ENCODE measurements around the gene LRPAP1.
"Not testable (repeated sequence)": the region's sequence is repeated elsewhere in the genome, so short reads cannot be mapped to it uniquely, and the experiment has no call there.

LRPAP1 gene

DNA sequence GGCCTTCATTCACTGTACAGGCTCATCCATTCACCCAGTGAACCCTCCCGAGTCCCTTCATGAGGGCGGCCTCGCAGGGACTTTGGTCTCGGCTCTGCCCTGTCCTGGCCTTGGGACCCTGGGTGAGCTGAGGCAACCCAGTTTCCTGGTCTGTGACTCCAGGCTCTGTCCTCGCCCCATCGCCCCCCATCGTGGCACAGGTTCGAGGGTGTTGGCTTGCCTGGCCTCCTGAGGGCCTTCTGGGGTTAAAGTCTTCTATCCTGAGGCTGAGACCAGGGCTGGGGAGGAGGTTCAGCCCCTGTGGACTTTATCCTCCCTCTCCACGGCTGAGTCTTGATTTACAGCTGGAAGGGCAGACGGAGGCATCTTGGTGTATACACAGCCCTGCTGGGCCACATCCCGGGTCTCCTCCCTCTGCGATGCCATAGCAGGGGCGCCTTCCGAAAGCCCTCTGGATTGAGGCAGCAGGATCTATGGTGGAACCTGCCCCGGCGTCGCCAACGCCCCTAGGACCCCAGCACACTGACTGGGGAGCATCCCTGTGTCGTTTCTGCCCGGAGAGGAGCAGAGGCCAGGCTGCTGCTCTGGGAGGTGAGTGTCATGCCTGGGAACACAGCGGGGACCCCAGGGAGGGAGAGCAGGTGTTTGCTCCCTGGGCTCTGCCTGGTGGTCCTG is 44.4 kb upstream of the LRPAP1 start:
- H3K27me3 ChIP-seq (replicated peaks in 2 of 5; ENCODE audit: control insufficient read depth in 4 of 5, insufficient read depth in 5 of 5, low read length in 4 of 5) = peaks cover 0 to 12% (median 0%) of the 10 kb centered on the region in 5 experiments
- POLR2A ChIA-PET; H3K4me1 ChIP-seq (ENCODE audit: control extremely low read depth in 1 of 4, control insufficient read depth in 4 of 4, insufficient read depth in 4 of 4, low read length in 3 of 4); DNase-seq; CTCF ChIA-PET; H3K27ac ChIP-seq (ENCODE audit: insufficient read depth in 1 of 2, low read depth in 1 of 2, low read length in 2 of 2, poor library complexity in 1 of 2, severe bottlenecking in 2 of 2); H3K9me3 ChIP-seq (ENCODE audit: control extremely low read depth in 1 of 5, control insufficient read depth in 4 of 5, insufficient read depth in 2 of 5, low read depth in 1 of 5, low read length in 4 of 5); H3K4me3 ChIP-seq (ENCODE audit: control insufficient read depth in 1 of 7, extremely low read depth in 1 of 7, insufficient read depth in 4 of 7, low read depth in 2 of 7, low read length in 6 of 7); H3K36me3 ChIP-seq (ENCODE audit: control insufficient read depth in 4 of 4, insufficient read depth in 4 of 4, low read length in 3 of 4): not testable (repeated sequence)
- WGBS (ENCODE audit: insufficient coverage) = 88% methylated on average over 19 of the region's 21 CpGs

GRCh38 chr4:3575426-3576369 is 43.5 kb upstream of the LRPAP1 start:
- POLR2A ChIA-PET; H3K36me3 ChIP-seq (ENCODE audit: control insufficient read depth in 4 of 4, insufficient read depth in 4 of 4, low read length in 3 of 4); H3K4me1 ChIP-seq (ENCODE audit: control extremely low read depth in 1 of 4, control insufficient read depth in 4 of 4, insufficient read depth in 4 of 4, low read length in 3 of 4); CTCF ChIA-PET; DNase-seq; H3K4me3 ChIP-seq (ENCODE audit: control insufficient read depth in 1 of 7, extremely low read depth in 1 of 7, insufficient read depth in 4 of 7, low read depth in 2 of 7, low read length in 6 of 7); H3K27ac ChIP-seq (ENCODE audit: insufficient read depth in 1 of 2, low read depth in 1 of 2, low read length in 2 of 2, poor library complexity in 1 of 2, severe bottlenecking in 2 of 2); H3K9me3 ChIP-seq (ENCODE audit: control extremely low read depth in 1 of 5, control insufficient read depth in 4 of 5, insufficient read depth in 2 of 5, low read depth in 1 of 5, low read length in 4 of 5): not testable (repeated sequence)
- 91% methylated on average over 13 of the region's 19 CpGs for WGBS (ENCODE audit: insufficient coverage)
- H3K27me3 ChIP-seq (replicated peaks in 2 of 5; ENCODE audit: control insufficient read depth in 4 of 5, insufficient read depth in 5 of 5, low read length in 4 of 5) = peaks cover 0 to 12% (median 0%) of the 10 kb centered on the region in 5 experiments

- H3K9me3 ChIP-seq (ENCODE audit: control extremely low read depth in 1 of 5, control insufficient read depth in 4 of 5, insufficient read depth in 2 of 5, low read depth in 1 of 5, low read length in 4 of 5); CTCF ChIA-PET; DNase-seq; POLR2A ChIA-PET; H3K4me3 ChIP-seq (ENCODE audit: control insufficient read depth in 1 of 7, extremely low read depth in 1 of 7, insufficient read depth in 4 of 7, low read depth in 2 of 7, low read length in 6 of 7); H3K36me3 ChIP-seq (ENCODE audit: control insufficient read depth in 4 of 4, insufficient read depth in 4 of 4, low read length in 3 of 4); H3K4me1 ChIP-seq (ENCODE audit: control extremely low read depth in 1 of 4, control insufficient read depth in 4 of 4, insufficient read depth in 4 of 4, low read length in 3 of 4); H3K27ac ChIP-seq (ENCODE audit: insufficient read depth in 1 of 2, low read depth in 1 of 2, low read length in 2 of 2, poor library complexity in 1 of 2, severe bottlenecking in 2 of 2): not testable (repeated sequence)
- peaks cover 0 to 12% (median 0%) of the 10 kb centered on the region in 5 experiments for H3K27me3 ChIP-seq (replicated peaks in 2 of 5; ENCODE audit: control insufficient read depth in 4 of 5, insufficient read depth in 5 of 5, low read length in 4 of 5)
- WGBS (ENCODE audit: insufficient coverage) = 80% methylated on average over 6 of the region's 9 CpGs
These were observed 42.6 kb upstream of the LRPAP1 start for GRCh38 chr4:3574865-3575264.

GRCh38 chr4:3574346-3574745 is 42.1 kb upstream of the LRPAP1 start:
- POLR2A ChIA-PET; H3K4me3 ChIP-seq (ENCODE audit: control insufficient read depth in 1 of 7, extremely low read depth in 1 of 7, insufficient read depth in 4 of 7, low read depth in 2 of 7, low read length in 6 of 7); H3K4me1 ChIP-seq (ENCODE audit: control extremely low read depth in 1 of 4, control insufficient read depth in 4 of 4, insufficient read depth in 4 of 4, low read length in 3 of 4); CTCF ChIA-PET; H3K9me3 ChIP-seq (ENCODE audit: control extremely low read depth in 1 of 5, control insufficient read depth in 4 of 5, insufficient read depth in 2 of 5, low read depth in 1 of 5, low read length in 4 of 5); DNase-seq; H3K27ac ChIP-seq (ENCODE audit: insufficient read depth in 1 of 2, low read depth in 1 of 2, low read length in 2 of 2, poor library complexity in 1 of 2, severe bottlenecking in 2 of 2); H3K36me3 ChIP-seq (ENCODE audit: control insufficient read depth in 4 of 4, insufficient read depth in 4 of 4, low read length in 3 of 4): not testable (repeated sequence)
- WGBS (ENCODE audit: insufficient coverage) = 92% methylated on average over 20 of the region's 20 CpGs
- H3K27me3 ChIP-seq (replicated peaks in 2 of 5; ENCODE audit: control insufficient read depth in 4 of 5, insufficient read depth in 5 of 5, low read length in 4 of 5) = peaks cover 0 to 12% (median 0%) of the 10 kb centered on the region in 5 experiments

DNA sequence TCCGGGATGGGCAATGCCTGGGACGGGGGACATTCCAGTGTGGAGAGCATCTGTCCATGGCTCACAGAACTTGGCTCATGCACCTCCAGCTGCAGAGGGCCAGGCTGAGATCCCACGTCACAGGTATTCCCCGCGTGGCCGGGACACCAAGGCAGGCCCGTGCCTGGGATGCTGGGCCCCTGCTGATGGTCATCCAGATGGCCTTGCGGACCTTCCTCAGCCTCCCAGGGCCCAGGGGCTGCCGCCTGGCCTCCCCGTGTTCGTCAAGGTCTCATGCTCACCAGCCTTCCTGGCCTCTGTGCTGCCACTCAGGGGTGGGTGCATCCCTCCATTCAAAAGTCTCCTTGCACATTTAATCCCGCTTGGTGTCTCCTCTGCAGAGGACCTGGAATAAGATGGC is 40.9 kb upstream of the LRPAP1 start:
- 89% methylated on average over 11 of the region's 12 CpGs for WGBS (ENCODE audit: insufficient coverage)
- no peak overlapping the region for H3K4me3 ChIP-seq (ENCODE audit: control insufficient read depth in 1 of 7, extremely low read depth in 1 of 7, insufficient read depth in 4 of 7, low read depth in 2 of 7, low read length in 6 of 7)
- DNase-seq = no peak

GRCh38 chr4:3572363-3572762 is 40.1 kb upstream of the LRPAP1 start:
- ChIA-PET POLR2A (no interaction called here), CTCF (no interaction called here)
- H3K27ac ChIP-seq (ENCODE audit: insufficient read depth in 1 of 2, low read depth in 1 of 2, low read length in 2 of 2, poor library complexity in 1 of 2, severe bottlenecking in 2 of 2) = no peak overlapping the region
- DNase-seq = no peak
- H3K27me3 ChIP-seq (replicated peaks in 2 of 5; ENCODE audit: control insufficient read depth in 4 of 5, insufficient read depth in 5 of 5, low read length in 4 of 5) = peaks cover 0 to 12% (median 0%) of the 10 kb centered on the region in 5 experiments
- H3K9me3 ChIP-seq (ENCODE audit: control extremely low read depth in 1 of 5, control insufficient read depth in 4 of 5, insufficient read depth in 2 of 5, low read depth in 1 of 5, low read length in 4 of 5) = no peaks in the 10 kb centered on the region
- H3K36me3 ChIP-seq (ENCODE audit: control insufficient read depth in 4 of 4, insufficient read depth in 4 of 4, low read length in 3 of 4) = no peaks in the 10 kb centered on the region
- no peak overlapping the region for H3K4me3 ChIP-seq (ENCODE audit: control insufficient read depth in 1 of 7, extremely low read depth in 1 of 7, insufficient read depth in 4 of 7, low read depth in 2 of 7, low read length in 6 of 7)
- WGBS (ENCODE audit: insufficient coverage) = 56% methylated on average over 12 of the region's 13 CpGs
- H3K4me1 ChIP-seq (ENCODE audit: control extremely low read depth in 1 of 4, control insufficient read depth in 4 of 4, insufficient read depth in 4 of 4, low read length in 3 of 4) = no peaks in the 10 kb centered on the region

More for the DNA sequence above, 40.9 kb upstream of the LRPAP1 start:
- Histone ChIP-seq H3K36me3 (ENCODE audit: control insufficient read depth in 4 of 4, insufficient read depth in 4 of 4, low read length in 3 of 4) (no peaks in the 10 kb centered on the region), H3K4me1 (ENCODE audit: control extremely low read depth in 1 of 4, control insufficient read depth in 4 of 4, insufficient read depth in 4 of 4, low read length in 3 of 4) (no peaks in the 10 kb centered on the region), H3K9me3 (ENCODE audit: control extremely low read depth in 1 of 5, control insufficient read depth in 4 of 5, insufficient read depth in 2 of 5, low read depth in 1 of 5, low read length in 4 of 5) (no peaks in the 10 kb centered on the region), H3K27ac (ENCODE audit: insufficient read depth in 1 of 2, low read depth in 1 of 2, low read length in 2 of 2, poor library complexity in 1 of 2, severe bottlenecking in 2 of 2) (no peak overlapping the region), H3K27me3 (replicated peaks in 2 of 5; ENCODE audit: control insufficient read depth in 4 of 5, insufficient read depth in 5 of 5, low read length in 4 of 5) (peaks cover 0 to 12% (median 0%) of the 10 kb centered on the region in 5 experiments)
- ChIA-PET POLR2A (no interaction called here), CTCF (no interaction called here)

DNA sequence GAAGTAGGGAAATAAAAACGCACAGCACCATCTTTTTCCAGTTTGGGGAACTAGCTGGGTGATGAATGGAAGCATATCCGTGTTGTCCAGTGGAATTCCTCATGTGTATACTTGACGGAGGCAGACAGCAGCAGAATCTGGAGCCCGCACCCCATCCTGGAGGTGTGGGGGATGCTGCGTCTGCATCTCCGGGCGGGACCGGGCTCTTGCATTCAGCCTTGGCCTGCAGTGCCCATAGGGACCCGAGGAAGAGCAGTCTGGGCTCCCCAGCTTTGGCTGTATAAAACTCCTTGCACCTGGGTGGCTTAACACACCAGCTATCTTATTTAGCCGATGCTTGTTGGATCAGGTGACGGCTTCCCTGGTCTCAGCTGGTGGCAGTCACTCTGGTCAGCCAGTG is 39.7 kb upstream of the LRPAP1 start:
- ChIA-PET POLR2A (no interaction called here), CTCF (no interaction called here)
- Histone ChIP-seq H3K4me3 (ENCODE audit: control insufficient read depth in 1 of 7, extremely low read depth in 1 of 7, insufficient read depth in 4 of 7, low read depth in 2 of 7, low read length in 6 of 7) (no peak overlapping the region), H3K36me3 (ENCODE audit: control insufficient read depth in 4 of 4, insufficient read depth in 4 of 4, low read length in 3 of 4) (no peaks in the 10 kb centered on the region), H3K27ac (ENCODE audit: insufficient read depth in 1 of 2, low read depth in 1 of 2, low read length in 2 of 2, poor library complexity in 1 of 2, severe bottlenecking in 2 of 2) (no peak overlapping the region), H3K27me3 (replicated peaks in 2 of 5; ENCODE audit: control insufficient read depth in 4 of 5, insufficient read depth in 5 of 5, low read length in 4 of 5) (peaks cover 0 to 12% (median 0%) of the 10 kb centered on the region in 5 experiments), H3K4me1 (ENCODE audit: control extremely low read depth in 1 of 4, control insufficient read depth in 4 of 4, insufficient read depth in 4 of 4, low read length in 3 of 4) (no peaks in the 10 kb centered on the region), H3K9me3 (ENCODE audit: control extremely low read depth in 1 of 5, control insufficient read depth in 4 of 5, insufficient read depth in 2 of 5, low read depth in 1 of 5, low read length in 4 of 5) (no peaks in the 10 kb centered on the region)
- no peak for DNase-seq
- 88% methylated on average over 7 of the region's 11 CpGs for WGBS (ENCODE audit: insufficient coverage)

Data from common myeloid progenitor, CD34-positive (primary cell).